Measurements from ENCODE around the gene CCDC38.
"Not testable (repeated sequence)": the region's sequence is repeated elsewhere in the genome, so short reads cannot be mapped to it uniquely, and the experiment has no call there.

Gene CCDC38

GRCh38 chr12:95942524-95943329, at the start of gene CCDC38:
Gene CCDC38, minus strand, starts transcription at chr12:95942614. Its CDS starts 6,105 bp downstream, at chr12:95936509.
- DNase-seq (ENCODE audit: low spot score) = peak; percentile 24

- DNase-seq (ENCODE audit: low spot score) = no peak
These were observed 47.7 kb upstream of the CCDC38 start for GRCh38 chr12:95990136-95990535.

- DNase-seq (ENCODE audit: low spot score) = no peak
These were observed 47.2 kb upstream of the CCDC38 start for GRCh38 chr12:95989504-95990123.

- DNase-seq (ENCODE audit: low spot score) = no peak
These were observed 46.3 kb upstream of the CCDC38 start for GRCh38 chr12:95988506-95989275.

- DNase-seq (ENCODE audit: low spot score) = no peak
These were observed 44.5 kb upstream of the CCDC38 start for GRCh38 chr12:95986635-95987570.

- no peak for DNase-seq (ENCODE audit: low spot score)
These were observed 42.3 kb upstream of the CCDC38 start for GRCh38 chr12:95984682-95985081.

- DNase-seq (ENCODE audit: low spot score) = no peak
These were observed 40.2 kb upstream of the CCDC38 start for GRCh38 chr12:95982602-95983001.

- DNase-seq (ENCODE audit: low spot score) = no peak
These were observed 38.0 kb upstream of the CCDC38 start for GRCh38 chr12:95980437-95980836.

- no peak for DNase-seq (ENCODE audit: low spot score)
These were observed 36.4 kb upstream of the CCDC38 start for GRCh38 chr12:95978774-95979173.

- DNase-seq (ENCODE audit: low spot score) = no peak
These were observed 35.9 kb upstream of the CCDC38 start for GRCh38 chr12:95978351-95978750.

- no peak for DNase-seq (ENCODE audit: low spot score)
These were observed 35.4 kb upstream of the CCDC38 start for GRCh38 chr12:95977764-95978305.

- DNase-seq (ENCODE audit: low spot score) = no peak
These were observed 34.0 kb upstream of the CCDC38 start for GRCh38 chr12:95976416-95976832.

GRCh38 chr12:95975491-95975890, 33.1 kb upstream of the CCDC38 start:
- DNase-seq (ENCODE audit: low spot score) = no peak

- no peak for DNase-seq (ENCODE audit: low spot score)
These were observed 31.9 kb upstream of the CCDC38 start for GRCh38 chr12:95974358-95974757.

GRCh38 chr12:95972832-95973456, 30.5 kb upstream of the CCDC38 start:
- no peak for DNase-seq (ENCODE audit: low spot score)

GRCh38 chr12:95970905-95971304, 28.5 kb upstream of the CCDC38 start:
- no peak for DNase-seq (ENCODE audit: low spot score)

GRCh38 chr12:95969116-95969515, 26.7 kb upstream of the CCDC38 start:
- not testable (repeated sequence) for DNase-seq (ENCODE audit: low spot score)

- no peak for DNase-seq (ENCODE audit: low spot score)
These were observed 24.9 kb upstream of the CCDC38 start for GRCh38 chr12:95967301-95967700.

- DNase-seq (ENCODE audit: low spot score) = no peak
These were observed 24.0 kb upstream of the CCDC38 start for GRCh38 chr12:95966287-95966870.

GRCh38 chr12:95963096-95963495, 20.7 kb upstream of the CCDC38 start:
- DNase-seq (ENCODE audit: low spot score) = no peak

- no peak for DNase-seq (ENCODE audit: low spot score)
These were observed 19.8 kb upstream of the CCDC38 start for GRCh38 chr12:95962222-95962621.
